ENCODE data around the gene EDARADD.

The EDARADD gene

GRCh38 chr1:236514703-236515442, 120.8 kb downstream of the EDARADD start:
- Histone ChIP-seq H3K4me2 (ENCODE audit: low read length, poor library complexity, severe bottlenecking) (no peak overlapping the region), H3K27ac (ENCODE audit: low read length, poor library complexity, severe bottlenecking) (no peak overlapping the region), H3K9me3 (ENCODE audit: control insufficient read depth, low read length) (no peaks in the 10 kb centered on the region), H2AK5ac (ENCODE audit: low read length, severe bottlenecking) (no peak overlapping the region), H2BK5ac (ENCODE audit: low read depth, low read length, poor library complexity, severe bottlenecking) (no peak overlapping the region), H4K91ac (ENCODE audit: low read length) (no peak overlapping the region), H2BK15ac (ENCODE audit: low read depth, poor library complexity, severe bottlenecking) (no peak overlapping the region), H3K9ac (ENCODE audit: low read length) (no peak overlapping the region), H3K27me3 (ENCODE audit: control insufficient read depth in 1 of 2, insufficient read depth in 1 of 2, low read length in 2 of 2) (no peaks in the 10 kb centered on the region), H2AFZ (ENCODE audit: low read depth, low read length) (no peak overlapping the region), H3K36me3 (ENCODE audit: control insufficient read depth in 1 of 2, insufficient read depth in 2 of 2, low read depth in 1 of 2, low read length in 2 of 2) (no peaks in the 10 kb centered on the region), H3K4ac (ENCODE audit: low read depth in 1 of 2, low read length in 2 of 2) (no peak overlapping the region), H3K18ac (ENCODE audit: low read depth in 1 of 2, low read length in 2 of 2) (no peak overlapping the region), H3K14ac (ENCODE audit: low read length in 2 of 2) (no peak overlapping the region), H3K4me3 (ENCODE audit: insufficient read depth in 1 of 2, low read depth in 1 of 2, low read length in 2 of 2) (no peak overlapping the region), H3K4me1 (ENCODE audit: control insufficient read depth, insufficient read depth, low read depth, low read length) (peaks cover 1% of the 10 kb centered on the region), H2BK12ac (ENCODE audit: low read length in 2 of 2) (no peak overlapping the region), H3K79me1 (replicated peaks; ENCODE audit: low read length, poor library complexity, severe bottlenecking) (no peaks in the 10 kb centered on the region), H2BK120ac (ENCODE audit: low read depth, low read length) (no peak overlapping the region), H4K8ac (ENCODE audit: low read length) (no peak overlapping the region), H3K23ac (ENCODE audit: low read length in 2 of 2) (no peak overlapping the region)
- 60% methylated on average over 1 of the region's 4 CpGs for WGBS
- no peak for DNase-seq

- WGBS, result 78% methylated on average over 4 of the region's 4 CpGs
- Histone ChIP-seq H2BK12ac (ENCODE audit: low read length in 2 of 2) (no peak overlapping the region), H3K79me1 (replicated peaks; ENCODE audit: low read length, poor library complexity, severe bottlenecking) (no peaks in the 10 kb centered on the region)
Measured at GRCh38 chr1:236515443-236515958, 121.4 kb downstream of the EDARADD start.

DNA sequence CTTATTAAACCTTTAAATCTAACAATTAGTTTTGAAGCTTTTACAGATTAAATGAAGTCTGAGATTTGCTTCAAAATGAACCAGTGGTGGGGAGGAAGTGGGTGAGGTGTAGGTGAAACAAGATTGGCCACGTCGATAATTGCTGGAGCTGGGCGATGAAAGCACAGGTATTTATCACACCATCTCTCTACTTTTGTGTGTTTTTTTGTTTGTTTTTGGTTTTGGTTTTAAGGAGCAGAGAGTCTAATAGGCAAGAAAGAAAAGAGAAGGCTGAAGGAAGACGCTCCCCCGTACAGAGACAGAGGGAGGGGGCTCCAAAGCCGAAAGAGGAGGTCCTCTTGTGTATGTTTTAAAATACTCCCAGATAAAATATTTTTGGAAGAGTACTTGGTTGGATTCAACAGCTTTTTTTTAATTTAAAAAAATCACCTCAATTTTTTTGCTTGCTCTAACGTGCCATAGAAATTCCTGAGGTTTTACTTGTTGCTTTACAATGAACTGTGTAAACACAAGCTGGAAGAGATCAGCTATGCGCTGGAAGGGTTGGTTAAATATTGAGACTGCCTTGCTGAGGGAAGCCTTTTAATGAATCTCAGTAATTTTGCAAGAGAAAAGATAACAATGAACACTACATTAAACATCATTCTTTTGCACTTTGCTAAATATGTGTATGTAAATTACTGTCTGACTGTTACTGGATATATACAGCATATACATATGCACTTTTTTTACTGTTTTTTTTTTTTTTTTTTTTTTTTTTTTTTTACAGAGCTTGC, 123.0 kb downstream of the EDARADD start:
- no peak overlapping the region for H2AK5ac ChIP-seq (ENCODE audit: low read length, severe bottlenecking)
- peak overlapping the region in 1 of 2 experiments; percentile 88 for H2BK12ac ChIP-seq (ENCODE audit: low read length in 2 of 2)
- H4K91ac ChIP-seq (ENCODE audit: low read length), result no peak overlapping the region
- H3K9ac ChIP-seq (ENCODE audit: low read length), result no peak overlapping the region
- no peak overlapping the region for H2BK15ac ChIP-seq (ENCODE audit: low read depth, poor library complexity, severe bottlenecking)
- H2BK120ac ChIP-seq (ENCODE audit: low read depth, low read length), result no peak overlapping the region
- peak overlapping the region; percentile 43 for H3K4me2 ChIP-seq (ENCODE audit: low read length, poor library complexity, severe bottlenecking)
- H3K27me3 ChIP-seq (ENCODE audit: control insufficient read depth in 1 of 2, insufficient read depth in 1 of 2, low read length in 2 of 2), result no peaks in the 10 kb centered on the region
- H3K18ac ChIP-seq (ENCODE audit: low read depth in 1 of 2, low read length in 2 of 2), result peak overlapping the region in 1 of 2 experiments; percentile 49
- peaks cover 1% of the 10 kb centered on the region for H3K4me1 ChIP-seq (ENCODE audit: control insufficient read depth, insufficient read depth, low read depth, low read length)
- H3K36me3 ChIP-seq (ENCODE audit: control insufficient read depth in 1 of 2, insufficient read depth in 2 of 2, low read depth in 1 of 2, low read length in 2 of 2), result no peaks in the 10 kb centered on the region
- no peak overlapping the region for H3K4me3 ChIP-seq (ENCODE audit: insufficient read depth in 1 of 2, low read depth in 1 of 2, low read length in 2 of 2)
- H2AFZ ChIP-seq (ENCODE audit: low read depth, low read length), result no peak overlapping the region
- WGBS, result 86% methylated on average over 2 of the region's 8 CpGs
- no peaks in the 10 kb centered on the region for H3K79me1 ChIP-seq (replicated peaks; ENCODE audit: low read length, poor library complexity, severe bottlenecking)
- H3K23ac ChIP-seq (ENCODE audit: low read length in 2 of 2), result no peak overlapping the region
- H3K9me3 ChIP-seq (ENCODE audit: control insufficient read depth, low read length), result no peaks in the 10 kb centered on the region
- H3K14ac ChIP-seq (ENCODE audit: low read length in 2 of 2), result no peak overlapping the region
- peak; percentile 71 for DNase-seq
- peak overlapping the region in 1 of 2 experiments; percentile 41 for H3K4ac ChIP-seq (ENCODE audit: low read depth in 1 of 2, low read length in 2 of 2)
- H2BK5ac ChIP-seq (ENCODE audit: low read depth, low read length, poor library complexity, severe bottlenecking), result peak overlapping the region; percentile 44
- H4K8ac ChIP-seq (ENCODE audit: low read length), result no peak overlapping the region
- H3K27ac ChIP-seq (ENCODE audit: low read length, poor library complexity, severe bottlenecking), result peak overlapping the region; percentile 71

More at GRCh38 chr1:236515443-236515958, 121.4 kb downstream of the EDARADD start:
- DNase-seq, result no peak
- H3K36me3 ChIP-seq (ENCODE audit: control insufficient read depth in 1 of 2, insufficient read depth in 2 of 2, low read depth in 1 of 2, low read length in 2 of 2), result no peaks in the 10 kb centered on the region
- H3K23ac ChIP-seq (ENCODE audit: low read length in 2 of 2), result no peak overlapping the region
- no peak overlapping the region for H3K4ac ChIP-seq (ENCODE audit: low read depth in 1 of 2, low read length in 2 of 2)
- no peak overlapping the region for H3K4me3 ChIP-seq (ENCODE audit: insufficient read depth in 1 of 2, low read depth in 1 of 2, low read length in 2 of 2)
- peak overlapping the region in 1 of 2 experiments; percentile 57 for H3K18ac ChIP-seq (ENCODE audit: low read depth in 1 of 2, low read length in 2 of 2)
- H2BK5ac ChIP-seq (ENCODE audit: low read depth, low read length, poor library complexity, severe bottlenecking), result no peak overlapping the region
- no peaks in the 10 kb centered on the region for H3K9me3 ChIP-seq (ENCODE audit: control insufficient read depth, low read length)
- peaks cover 1% of the 10 kb centered on the region for H3K4me1 ChIP-seq (ENCODE audit: control insufficient read depth, insufficient read depth, low read depth, low read length)
- H4K91ac ChIP-seq (ENCODE audit: low read length), result no peak overlapping the region
- H3K9ac ChIP-seq (ENCODE audit: low read length), result no peak overlapping the region
- no peak overlapping the region for H4K8ac ChIP-seq (ENCODE audit: low read length)
- H3K4me2 ChIP-seq (ENCODE audit: low read length, poor library complexity, severe bottlenecking), result no peak overlapping the region
- H2AK5ac ChIP-seq (ENCODE audit: low read length, severe bottlenecking), result peak overlapping the region; percentile 53
- H2AFZ ChIP-seq (ENCODE audit: low read depth, low read length), result no peak overlapping the region
- no peak overlapping the region for H3K27ac ChIP-seq (ENCODE audit: low read length, poor library complexity, severe bottlenecking)
- no peaks in the 10 kb centered on the region for H3K27me3 ChIP-seq (ENCODE audit: control insufficient read depth in 1 of 2, insufficient read depth in 1 of 2, low read length in 2 of 2)
- H2BK15ac ChIP-seq (ENCODE audit: low read depth, poor library complexity, severe bottlenecking), result no peak overlapping the region
- no peak overlapping the region for H3K14ac ChIP-seq (ENCODE audit: low read length in 2 of 2)
- no peak overlapping the region for H2BK120ac ChIP-seq (ENCODE audit: low read depth, low read length)

GRCh38 chr1:236518322-236518721, 124.2 kb downstream of the EDARADD start:
- Histone ChIP-seq H3K18ac (ENCODE audit: low read depth in 1 of 2, low read length in 2 of 2) (no peak overlapping the region), H3K9me3 (ENCODE audit: control insufficient read depth, low read length) (no peaks in the 10 kb centered on the region), H2BK120ac (ENCODE audit: low read depth, low read length) (no peak overlapping the region), H2BK5ac (ENCODE audit: low read depth, low read length, poor library complexity, severe bottlenecking) (no peak overlapping the region), H2AFZ (ENCODE audit: low read depth, low read length) (no peak overlapping the region), H3K4ac (ENCODE audit: low read depth in 1 of 2, low read length in 2 of 2) (no peak overlapping the region), H3K79me1 (replicated peaks; ENCODE audit: low read length, poor library complexity, severe bottlenecking) (no peaks in the 10 kb centered on the region), H3K27me3 (ENCODE audit: control insufficient read depth in 1 of 2, insufficient read depth in 1 of 2, low read length in 2 of 2) (no peaks in the 10 kb centered on the region), H2AK5ac (ENCODE audit: low read length, severe bottlenecking) (peak overlapping the region; percentile 90), H3K36me3 (ENCODE audit: control insufficient read depth in 1 of 2, insufficient read depth in 2 of 2, low read depth in 1 of 2, low read length in 2 of 2) (no peaks in the 10 kb centered on the region), H3K4me3 (ENCODE audit: insufficient read depth in 1 of 2, low read depth in 1 of 2, low read length in 2 of 2) (no peak overlapping the region), H3K4me2 (ENCODE audit: low read length, poor library complexity, severe bottlenecking) (no peak overlapping the region), H3K9ac (ENCODE audit: low read length) (no peak overlapping the region), H3K14ac (ENCODE audit: low read length in 2 of 2) (no peak overlapping the region), H4K91ac (ENCODE audit: low read length) (no peak overlapping the region), H2BK12ac (ENCODE audit: low read length in 2 of 2) (no peak overlapping the region), H2BK15ac (ENCODE audit: low read depth, poor library complexity, severe bottlenecking) (peak overlapping the region; percentile 76), H4K8ac (ENCODE audit: low read length) (no peak overlapping the region), H3K4me1 (ENCODE audit: control insufficient read depth, insufficient read depth, low read depth, low read length) (peaks cover 4% of the 10 kb centered on the region), H3K27ac (ENCODE audit: low read length, poor library complexity, severe bottlenecking) (peak overlapping the region; percentile 68), H3K23ac (ENCODE audit: low read length in 2 of 2) (no peak overlapping the region)
- no peak for DNase-seq
- 31% methylated on average over 2 of the region's 5 CpGs for WGBS
